ENCODE data around the gene IVNS1ABP. TPM values are rescaled to one million over a fixed set of nuclear protein-coding genes. Genes with fewer than 3 reads are reported as not detected.

Gene IVNS1ABP
- total and polyA plus RNA-seq, 2 experiments from 2014 or later = 73.5 to 162 TPM

- peaks cover 63% of the 10 kb centered on the region for H3K79me2 ChIP-seq (replicated peaks; ENCODE audit: insufficient read depth)
- no peaks in the 10 kb centered on the region; the same call in none of the 2 replicates for H3K36me3 ChIP-seq (ENCODE audit: insufficient read depth)
- Mint-ChIP-seq H3K9me3 (peaks cover 11% of the 10 kb centered on the region), H3K27ac (peak overlapping the region; percentile 98), H3K4me3 (peak overlapping the region; percentile 97), H3K36me3 (ENCODE audit: low read depth) (peaks cover 28% of the 10 kb centered on the region), H3K27me3 (ENCODE audit: insufficient read depth, low read depth, poor library complexity) (peaks cover 10% of the 10 kb centered on the region), H3K4me1 (peaks cover 40% of the 10 kb centered on the region)
- peaks cover 22% of the 10 kb centered on the region for H4K20me1 ChIP-seq (replicated peaks; ENCODE audit: insufficient read depth)
- DNase-seq (ENCODE audit: low spot score) (peak; percentile 92), ATAC-seq (peak; percentile 75)
- H3K9me2 ChIP-seq (ENCODE audit: insufficient read depth) = no peaks in the 10 kb centered on the region
- H3F3A ChIP-seq (replicated peaks; ENCODE audit: low read depth) = 0 out of 2 replicates have a peak, but pooled peaks cover 6% of the 10 kb centered on the region
- peaks cover 37% of the 10 kb centered on the region for H3K4me1 ChIP-seq (ENCODE audit: insufficient read depth)
- H3K4me3 ChIP-seq = peak overlapping the region; percentile 90
- H3K4me2 ChIP-seq = peak overlapping the region; percentile 90
- no peak overlapping the region for H2AFZ ChIP-seq
- peak overlapping the region; percentile 84; the same call in 1 of the 2 replicates for H3K27ac ChIP-seq (ENCODE audit: low read depth)
- H3K27me3 ChIP-seq (ENCODE audit: insufficient read depth) = no peaks in the 10 kb centered on the region
- no peak for TF ChIP-seq ZNF114 (CRISPR knock-in tag; IDR thresholded peaks at IDR 0.05)
- peak; percentile 57 for TF ChIP-seq POLR2AphosphoS5 (IDR thresholded peaks at IDR 0.05; ENCODE audit: low read depth)
- TF ChIP-seq, protein P1, sequence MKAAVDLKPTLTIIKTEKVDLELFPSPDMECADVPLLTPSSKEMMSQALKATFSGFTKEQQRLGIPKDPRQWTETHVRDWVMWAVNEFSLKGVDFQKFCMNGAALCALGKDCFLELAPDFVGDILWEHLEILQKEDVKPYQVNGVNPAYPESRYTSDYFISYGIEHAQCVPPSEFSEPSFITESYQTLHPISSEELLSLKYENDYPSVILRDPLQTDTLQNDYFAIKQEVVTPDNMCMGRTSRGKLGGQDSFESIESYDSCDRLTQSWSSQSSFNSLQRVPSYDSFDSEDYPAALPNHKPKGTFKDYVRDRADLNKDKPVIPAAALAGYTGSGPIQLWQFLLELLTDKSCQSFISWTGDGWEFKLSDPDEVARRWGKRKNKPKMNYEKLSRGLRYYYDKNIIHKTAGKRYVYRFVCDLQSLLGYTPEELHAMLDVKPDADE (IDR thresholded peaks at IDR 0.05) = no peak
- peak; percentile 88 for TF ChIP-seq CREB1 (CRISPR knock-in tag; IDR thresholded peaks at IDR 0.05; ENCODE audit: low read depth)
These were observed 645 bp downstream of the IVNS1ABP start for GRCh38 chr1:185316163-185317033.

DNA sequence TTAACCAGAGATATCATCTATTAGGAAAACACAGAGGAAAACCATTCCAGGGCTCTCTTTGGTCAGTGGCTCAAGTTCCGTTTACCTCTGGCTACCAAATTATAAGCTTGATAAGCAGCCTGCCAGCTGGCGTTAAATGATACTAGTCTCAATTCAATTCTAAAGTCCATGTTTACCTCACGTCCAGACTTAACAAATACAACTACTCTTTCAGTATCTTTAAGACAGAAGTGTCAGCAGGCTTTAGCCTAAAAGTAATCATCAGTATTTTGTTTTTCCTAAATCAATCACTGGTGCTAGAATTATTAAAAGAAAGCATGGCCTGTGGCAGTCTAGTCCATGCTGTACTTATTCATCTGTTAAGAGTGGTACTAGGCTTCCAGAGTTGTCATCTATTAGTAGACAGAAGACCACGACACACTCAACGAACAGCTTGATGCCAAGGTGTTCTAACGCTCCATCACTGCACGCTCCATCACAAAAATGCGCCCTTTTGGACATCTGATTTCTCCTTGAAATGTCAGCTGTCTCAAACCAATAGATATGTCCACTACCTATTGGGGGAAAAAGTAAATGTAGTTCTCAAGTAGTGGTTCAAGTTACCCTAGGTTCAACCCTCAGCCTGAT is 1.5 kb downstream of the IVNS1ABP start:
- peak overlapping the region; percentile 90 for H3K4me3 ChIP-seq
- Mint-ChIP-seq H3K27ac (peak overlapping the region; percentile 97), H3K4me1 (peaks cover 42% of the 10 kb centered on the region), H3K36me3 (ENCODE audit: low read depth) (peaks cover 26% of the 10 kb centered on the region), H3K4me3 (peak overlapping the region; percentile 97), H3K9me3 (peaks cover 3% of the 10 kb centered on the region; the same call in 2 of the 3 replicates), H3K27me3 (ENCODE audit: insufficient read depth, low read depth, poor library complexity) (peaks cover 7% of the 10 kb centered on the region)
- DNase-seq (ENCODE audit: low spot score) (no peak), ATAC-seq (no peak)
- H3F3A ChIP-seq (replicated peaks; ENCODE audit: low read depth) = 0 out of 2 replicates have a peak, but pooled peaks cover 6% of the 10 kb centered on the region
- H3K79me2 ChIP-seq (replicated peaks; ENCODE audit: insufficient read depth) = peaks cover 71% of the 10 kb centered on the region
- TF ChIP-seq CREB1 (CRISPR knock-in tag; IDR thresholded peaks at IDR 0.05; ENCODE audit: low read depth) = no peak
- TF ChIP-seq ZNF114 (CRISPR knock-in tag; IDR thresholded peaks at IDR 0.05) = no peak
- no peak for TF ChIP-seq STAT1 (IDR thresholded peaks at IDR 0.05; ENCODE audit: unreplicated experiment)
- TF ChIP-seq, protein P2, sequence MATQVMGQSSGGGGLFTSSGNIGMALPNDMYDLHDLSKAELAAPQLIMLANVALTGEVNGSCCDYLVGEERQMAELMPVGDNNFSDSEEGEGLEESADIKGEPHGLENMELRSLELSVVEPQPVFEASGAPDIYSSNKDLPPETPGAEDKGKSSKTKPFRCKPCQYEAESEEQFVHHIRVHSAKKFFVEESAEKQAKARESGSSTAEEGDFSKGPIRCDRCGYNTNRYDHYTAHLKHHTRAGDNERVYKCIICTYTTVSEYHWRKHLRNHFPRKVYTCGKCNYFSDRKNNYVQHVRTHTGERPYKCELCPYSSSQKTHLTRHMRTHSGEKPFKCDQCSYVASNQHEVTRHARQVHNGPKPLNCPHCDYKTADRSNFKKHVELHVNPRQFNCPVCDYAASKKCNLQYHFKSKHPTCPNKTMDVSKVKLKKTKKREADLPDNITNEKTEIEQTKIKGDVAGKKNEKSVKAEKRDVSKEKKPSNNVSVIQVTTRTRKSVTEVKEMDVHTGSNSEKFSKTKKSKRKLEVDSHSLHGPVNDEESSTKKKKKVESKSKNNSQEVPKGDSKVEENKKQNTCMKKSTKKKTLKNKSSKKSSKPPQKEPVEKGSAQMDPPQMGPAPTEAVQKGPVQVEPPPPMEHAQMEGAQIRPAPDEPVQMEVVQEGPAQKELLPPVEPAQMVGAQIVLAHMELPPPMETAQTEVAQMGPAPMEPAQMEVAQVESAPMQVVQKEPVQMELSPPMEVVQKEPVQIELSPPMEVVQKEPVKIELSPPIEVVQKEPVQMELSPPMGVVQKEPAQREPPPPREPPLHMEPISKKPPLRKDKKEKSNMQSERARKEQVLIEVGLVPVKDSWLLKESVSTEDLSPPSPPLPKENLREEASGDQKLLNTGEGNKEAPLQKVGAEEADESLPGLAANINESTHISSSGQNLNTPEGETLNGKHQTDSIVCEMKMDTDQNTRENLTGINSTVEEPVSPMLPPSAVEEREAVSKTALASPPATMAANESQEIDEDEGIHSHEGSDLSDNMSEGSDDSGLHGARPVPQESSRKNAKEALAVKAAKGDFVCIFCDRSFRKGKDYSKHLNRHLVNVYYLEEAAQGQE (IDR thresholded peaks at IDR 0.05; ENCODE audit: unreplicated experiment) = no peak
- TF ChIP-seq, protein P1 (IDR thresholded peaks at IDR 0.05) = no peak
- no peak for TF ChIP-seq EZH2 (IDR thresholded peaks at IDR 0.05; ENCODE audit: low read depth, unreplicated experiment)
- TF ChIP-seq EZH2phosphoT487 (IDR thresholded peaks at IDR 0.05; ENCODE audit: unreplicated experiment) = no peak
- no peak for TF ChIP-seq CTCF (conservative IDR thresholded peaks at IDR 0.05; ENCODE audit: low read depth in 2 of 2)
- H3K27ac ChIP-seq (ENCODE audit: low read depth) = no peak overlapping the region
- no peaks in the 10 kb centered on the region for H3K27me3 ChIP-seq (ENCODE audit: insufficient read depth)
- peak overlapping the region; percentile 90 for H3K4me2 ChIP-seq
- H3K4me1 ChIP-seq (ENCODE audit: insufficient read depth) = peaks cover 37% of the 10 kb centered on the region
- no peaks in the 10 kb centered on the region for H3K9me2 ChIP-seq (ENCODE audit: insufficient read depth)
- H4K20me1 ChIP-seq (replicated peaks; ENCODE audit: insufficient read depth) = peaks cover 29% of the 10 kb centered on the region
- peaks cover 8% of the 10 kb centered on the region for H3K36me3 ChIP-seq (ENCODE audit: insufficient read depth)
- no peak overlapping the region for H2AFZ ChIP-seq
